Measurements from ENCODE around the gene MTHFD1L. TPM values are rescaled to one million over a fixed set of nuclear protein-coding genes. Genes with fewer than 3 reads are reported as not detected.

Gene MTHFD1L
- total RNA-seq, 4 donors from 2014 or later, result 4.1 to 19.9 (median 16.6) TPM

- Histone ChIP-seq H3K36me3 (no peaks in the 10 kb centered on the region), H3K27ac (peak overlapping the region in 1 of 2 donors; percentile 45), H3K4me3 (no peak overlapping the region), H3K27me3 (no peaks in the 10 kb centered on the region), H3K9me3 (no peaks in the 10 kb centered on the region), H3K4me1 (no peaks in the 10 kb centered on the region)
- intact Hi-C loops (cut with DNase I; ENCODE audit: low total_unique reads), result no loop called here
- no peak for DNase-seq
- TF ChIP-seq POLR2A (IDR thresholded peaks at IDR 0.05) (no peak), CTCF (IDR thresholded peaks at IDR 0.05) (no peak)
Measured at GRCh38 chr6:150907383-150907782, 41.9 kb downstream of the MTHFD1L start.

- intact Hi-C loops (cut with DNase I; ENCODE audit: low total_unique reads), result no loop called here
- H3K4me3 ChIP-seq, result no peak overlapping the region
- no peak overlapping the region for H3K27ac ChIP-seq
- DNase-seq, result no peak
- no peaks in the 10 kb centered on the region for H3K4me1 ChIP-seq
- no peaks in the 10 kb centered on the region for H3K9me3 ChIP-seq
- no peaks in the 10 kb centered on the region for H3K27me3 ChIP-seq
- no peaks in the 10 kb centered on the region for H3K36me3 ChIP-seq
- TF ChIP-seq CTCF (IDR thresholded peaks at IDR 0.05) (no peak), POLR2A (IDR thresholded peaks at IDR 0.05) (no peak)
Measured at GRCh38 chr6:150908901-150909300, 43.4 kb downstream of the MTHFD1L start.

- H3K9me3 ChIP-seq, result no peaks in the 10 kb centered on the region
- no peaks in the 10 kb centered on the region for H3K27me3 ChIP-seq
- H3K4me3 ChIP-seq, result no peak overlapping the region
- intact Hi-C loops (cut with DNase I; ENCODE audit: low total_unique reads), result no loop called here
- H3K27ac ChIP-seq, result no peak overlapping the region
- DNase-seq, result no peak
- TF ChIP-seq POLR2A (IDR thresholded peaks at IDR 0.05), result no peak
- TF ChIP-seq CTCF (IDR thresholded peaks at IDR 0.05), result no peak
- no peaks in the 10 kb centered on the region for H3K4me1 ChIP-seq
- no peaks in the 10 kb centered on the region for H3K36me3 ChIP-seq
Measured at GRCh38 chr6:150910561-150910960, 45.1 kb downstream of the MTHFD1L start.

- H3K4me3 ChIP-seq, result no peak overlapping the region
- H3K27me3 ChIP-seq, result no peaks in the 10 kb centered on the region
- H3K9me3 ChIP-seq, result no peaks in the 10 kb centered on the region
- no peak for DNase-seq
- intact Hi-C loops (cut with DNase I; ENCODE audit: low total_unique reads), result no loop called here
- no peaks in the 10 kb centered on the region for H3K36me3 ChIP-seq
- H3K4me1 ChIP-seq, result no peaks in the 10 kb centered on the region
- TF ChIP-seq CTCF (IDR thresholded peaks at IDR 0.05) (no peak), POLR2A (IDR thresholded peaks at IDR 0.05) (no peak)
- H3K27ac ChIP-seq, result no peak overlapping the region
Measured at GRCh38 chr6:150914372-150914771, 48.9 kb downstream of the MTHFD1L start.

- Histone ChIP-seq H3K4me1 (no peaks in the 10 kb centered on the region), H3K27me3 (no peaks in the 10 kb centered on the region), H3K27ac (peak overlapping the region in 1 of 2 donors; percentile 15), H3K4me3 (no peak overlapping the region), H3K9me3 (no peaks in the 10 kb centered on the region), H3K36me3 (no peaks in the 10 kb centered on the region)
- DNase-seq, result no peak
- TF ChIP-seq POLR2A (IDR thresholded peaks at IDR 0.05) (no peak), CTCF (IDR thresholded peaks at IDR 0.05) (no peak)
- intact Hi-C loops (cut with DNase I; ENCODE audit: low total_unique reads), result no loop called here
Measured at GRCh38 chr6:150915131-150915879, 49.8 kb downstream of the MTHFD1L start.
